H1 (cell line): ENCODE data around the gene NUDT9. TPM values are rescaled to one million over a fixed set of nuclear protein-coding genes. Genes with fewer than 3 reads are reported as not detected.

Experiments used
- CTCF ChIA-PET: fragments of 300-600 bp; sonication (Branson Sonifier 250); formaldehyde crosslinking; loops from one replicate; lab custom pipeline; 2021; ENCODE audit not compliant: partially characterized antibody; lab: Charles Lee
- POLR2A ChIA-PET: fragments of 300-600 bp; sonication (Branson Sonifier 250); formaldehyde crosslinking; loops from one replicate; lab custom pipeline; 2021; ENCODE audit warnings: inconsistent platforms; ENCODE audit not compliant: partially characterized antibody; lab: Charles Lee
- DNase-seq, 2 experiments: peaks; one replicate each; pipeline versions ENCODE4 v3.0.0 to v3.0.0-alpha.2; 2010 to 2022; ENCODE audit warnings: low spot score in 2 of 2, low read depth in 1 of 2, mixed read lengths in 1 of 2
- FAIRE-seq: peaks from 2 replicates; lab custom pipeline; 2011; peaks lifted over from hg19 to GRCh38; lab: Jason Lieb, UNC
- H2AFZ ChIP-seq: 2 replicates; pipeline ENCODE4 v1.8.1; 2012; ENCODE audit warnings: low read length, inconsistent platforms
- H2AK5ac ChIP-seq: 2 replicates; pipeline ENCODE4 v1.6.1; 2013; ENCODE audit warnings: low read depth, low read length
- H2BK120ac ChIP-seq: replicated peaks from 2 replicates; pipeline ENCODE3; 2013; ENCODE audit warnings: low read depth, low read length, inconsistent platforms
- H2BK12ac ChIP-seq: 2 replicates; pipeline ENCODE4 v1.6.1; 2013; ENCODE audit warnings: low read depth, low read length
- H2BK15ac ChIP-seq: 2 replicates; pipeline ENCODE4 v1.6.1; 2013; ENCODE audit warnings: low read length
- H2BK20ac ChIP-seq: 2 replicates; pipeline ENCODE4 v1.6.1; 2013; ENCODE audit warnings: low read length
- H2BK5ac ChIP-seq: 2 replicates; pipeline ENCODE4 v1.6.1; 2013; ENCODE audit warnings: low read depth, low read length
- H3K14ac ChIP-seq: 2 replicates; pipeline ENCODE4 v1.6.1; 2013; ENCODE audit warnings: inconsistent platforms; ENCODE audit not compliant: insufficient read length
- H3K18ac ChIP-seq: 2 replicates; pipeline ENCODE4 v1.6.1; 2013; ENCODE audit warnings: low read length; ENCODE audit errors: extremely low read depth
- H3K23ac ChIP-seq: 2 replicates; pipeline ENCODE4 v1.6.1; 2013; ENCODE audit warnings: inconsistent platforms; ENCODE audit not compliant: insufficient read length
- H3K23me2 ChIP-seq: 2 replicates; pipeline ENCODE4 v1.6.1; 2013; ENCODE audit warnings: low read depth, low read length
- H3K27ac ChIP-seq: 2 replicates; pipeline ENCODE4 v1.6.1; 2011; ENCODE audit warnings: low read depth, low read length, inconsistent platforms
- H3K27me3 ChIP-seq, 4 experiments: replicated peaks in 1 of 4; 1 replicate in 1 of 4; 2 replicates in 3 of 4; pipeline versions ENCODE4 v1.6.1 to v1.8.1; 2011 to 2013; ENCODE audit warnings: low read length in 3 of 4, mild to moderate bottlenecking in 3 of 4, inconsistent platforms in 2 of 4, mixed read lengths in 2 of 4, moderate library complexity in 1 of 4; ENCODE audit not compliant: control insufficient read depth in 3 of 4, insufficient read depth in 3 of 4; ENCODE audit errors: extremely low read depth in 1 of 4
- H3K36me3 ChIP-seq, 4 experiments: 2 replicates each; pipeline versions ENCODE4 v1.6.1 to v1.8.1; 2011 to 2013; ENCODE audit warnings: mild to moderate bottlenecking in 4 of 4, low read length in 3 of 4, moderate library complexity in 2 of 4, control low read depth in 1 of 4, inconsistent platforms in 1 of 4; ENCODE audit not compliant: insufficient read depth in 4 of 4, control insufficient read depth in 2 of 4
- H3K4ac ChIP-seq: replicated peaks from 2 replicates; pipeline ENCODE3; 2013; ENCODE audit warnings: low read length, low read depth, mixed read lengths, inconsistent platforms; ENCODE audit not compliant: insufficient read length
- H3K4me1 ChIP-seq, 4 experiments: replicated peaks in 1 of 4; 1 replicate in 1 of 4; 2 replicates in 3 of 4; pipeline versions ENCODE4 v1.6.1 to v1.8.1; 2011 to 2013; ENCODE audit warnings: low read length in 3 of 4, inconsistent platforms in 2 of 4, mixed read lengths in 1 of 4; ENCODE audit not compliant: insufficient read depth in 4 of 4, control insufficient read depth in 3 of 4
- H3K4me2 ChIP-seq, 2 experiments: 2 replicates each; pipeline versions ENCODE4 v1.6.1 to v1.8.1; 2011 to 2013; ENCODE audit warnings: low read depth in 2 of 2, low read length in 2 of 2, control low read depth in 1 of 2, inconsistent platforms in 1 of 2, mild to moderate bottlenecking in 1 of 2; ENCODE audit not compliant: insufficient read depth in 1 of 2
- H3K4me3 ChIP-seq, 4 experiments: fragments of 200-600, 300-600 bp in 1 of 4; sonication (generic), shearing (Covaris generic), sonication (Bioruptor Twin) in 1 of 4; 2 replicates each; pipeline versions ENCODE4 v1.5.1 to v1.8.1; 2011 to 2016; ENCODE audit warnings: low read length in 4 of 4, low read depth in 3 of 4, control low read depth in 2 of 4, inconsistent platforms in 2 of 4, mild to moderate bottlenecking in 2 of 4, mixed read lengths in 1 of 4, moderate library complexity in 1 of 4; ENCODE audit not compliant: insufficient read depth in 2 of 4; ENCODE audit errors: extremely low read depth in 1 of 4
- H3K56ac ChIP-seq: replicated peaks from 2 replicates; pipeline ENCODE3; 2013; ENCODE audit warnings: low read depth, mild to moderate bottlenecking, mixed read lengths, low read length, inconsistent platforms; ENCODE audit not compliant: insufficient read length
- H3K79me1 ChIP-seq: 2 replicates; pipeline ENCODE4 v1.6.1; 2013; ENCODE audit warnings: low read depth, low read length, control low read depth
- H3K79me2 ChIP-seq, 2 experiments: 2 replicates each; pipeline versions ENCODE4 v1.6.1 to v1.8.1; 2012 to 2013; ENCODE audit warnings: low read length in 2 of 2, mild to moderate bottlenecking in 2 of 2, inconsistent platforms in 1 of 2; ENCODE audit not compliant: insufficient read depth in 2 of 2, control insufficient read depth in 1 of 2
- H3K9ac ChIP-seq, 4 experiments: replicated peaks in 1 of 4; 1 replicate in 1 of 4; 2 replicates in 3 of 4; pipeline versions ENCODE4 v1.6.1 to v1.8.1; 2011 to 2013; ENCODE audit warnings: low read depth in 3 of 4, low read length in 3 of 4, control low read depth in 2 of 4, mild to moderate bottlenecking in 2 of 4, moderate library complexity in 2 of 4, inconsistent platforms in 1 of 4; ENCODE audit errors: extremely low read depth in 1 of 4
- H3K9me3 ChIP-seq, 2 experiments: 2 replicates each; pipeline versions ENCODE4 v1.6.1 to v1.8.1; 2012 to 2013; ENCODE audit warnings: mild to moderate bottlenecking in 2 of 2, moderate library complexity in 2 of 2, control low read depth in 1 of 2, inconsistent platforms in 1 of 2, low read depth in 1 of 2, low read length in 1 of 2, mixed read lengths in 1 of 2; ENCODE audit not compliant: insufficient read depth in 2 of 2
- H4K20me1 ChIP-seq, 2 experiments: replicated peaks in 1 of 2; 2 replicates each; pipeline versions ENCODE3 to v1.8.1; 2011 to 2013; ENCODE audit warnings: inconsistent platforms in 2 of 2, low read length in 2 of 2, mild to moderate bottlenecking in 1 of 2; ENCODE audit not compliant: insufficient read depth in 2 of 2, control insufficient read depth in 1 of 2
- H4K5ac ChIP-seq: 2 replicates; pipeline ENCODE4 v1.6.1; 2013; ENCODE audit warnings: low read length, low read depth, mixed read lengths, inconsistent platforms; ENCODE audit not compliant: insufficient read length
- H4K8ac ChIP-seq: 2 replicates; pipeline ENCODE4 v1.8.0; 2013; ENCODE audit warnings: mild to moderate bottlenecking, moderate library complexity, low read length, inconsistent platforms; ENCODE audit not compliant: insufficient read depth; ENCODE audit errors: extremely low read depth
- H4K91ac ChIP-seq: replicated peaks from 2 replicates; pipeline ENCODE3; 2013; ENCODE audit warnings: low read length, mixed read lengths, inconsistent platforms; ENCODE audit not compliant: insufficient read length
- ATF2 ChIP-seq: IDR thresholded peaks from 2 replicates; pipeline ENCODE4 v1.6.1; 2012; ENCODE audit warnings: low read length, inconsistent platforms
- KDM4A ChIP-seq: IDR thresholded peaks from one replicate; pipeline ENCODE4 v1.7.1; 2012; ENCODE audit warnings: low read depth, mild to moderate bottlenecking, moderate library complexity, low read length, inconsistent platforms; ENCODE audit not compliant: severe bottlenecking
- MAFK ChIP-seq: IDR thresholded peaks from 2 replicates; pipeline ENCODE4 v1.6.1; 2012; ENCODE audit warnings: low read depth, mild to moderate bottlenecking, improper control_type of control experiment, low read length
- MAX ChIP-seq: IDR thresholded peaks from 2 replicates; pipeline ENCODE4 v1.6.1; 2012; ENCODE audit warnings: inconsistent platforms
- NANOG ChIP-seq: IDR thresholded peaks from 2 replicates; pipeline ENCODE4 v1.6.1; 2011; ENCODE audit warnings: low read length, low read depth, mild to moderate bottlenecking, inconsistent platforms; ENCODE audit not compliant: insufficient read depth, poor library complexity, severe bottlenecking
- RAD21 ChIP-seq, 2 experiments: IDR thresholded peaks in 1 of 2; conservative IDR thresholded peaks in 1 of 2; 2 replicates each; pipeline ENCODE4 v1.6.1; 2011; ENCODE audit warnings: low read depth in 2 of 2, low read length in 2 of 2, improper control_type of control experiment in 1 of 2, inconsistent platforms in 1 of 2, mild to moderate bottlenecking in 1 of 2, moderate library complexity in 1 of 2
- SAP30 ChIP-seq: fragments of 300-600 bp; sonication (generic); IDR thresholded peaks from 2 replicates; pipeline ENCODE4 v1.7.1; 2012; ENCODE audit warnings: low read length, moderate library complexity, mild to moderate bottlenecking, inconsistent platforms; ENCODE audit not compliant: insufficient read depth, insufficient replicate concordance
- SP2 ChIP-seq: IDR thresholded peaks from 2 replicates; pipeline ENCODE4 v1.6.1; 2012; ENCODE audit warnings: mild to moderate bottlenecking, low read length, inconsistent platforms
- TAF1 ChIP-seq: IDR thresholded peaks from 2 replicates; pipeline ENCODE4 v1.6.1; 2011; ENCODE audit warnings: mild to moderate bottlenecking, low read depth, low read length
- YY1 ChIP-seq: IDR thresholded peaks from 2 replicates; pipeline ENCODE4 v1.6.1; 2011; ENCODE audit warnings: low read depth, mild to moderate bottlenecking, low read length
- ZNF274 ChIP-seq: IDR thresholded peaks from 2 replicates; pipeline ENCODE4 v1.7.0; 2012; ENCODE audit warnings: low read length, borderline replicate concordance; ENCODE audit errors: extremely low read depth
- whole genome bisulfite sequencing, 2 experiments: shearing (Covaris generic) in 1 of 2; methylation state at CpG; one replicate each; pipeline versions ENCODE4 v1.1.6 to v1.1.7; 2013 to 2015; ENCODE audit warnings: low lambda C conversion rate in 2 of 2, mixed read lengths in 2 of 2, inconsistent platforms in 1 of 2, low coverage in 1 of 2, missing lambda C conversion rate in 1 of 2; ENCODE audit not compliant: insufficient replicate concordance in 2 of 2, insufficient coverage in 1 of 2, insufficient read length in 1 of 2; ENCODE audit errors: extremely low coverage in 1 of 2, missing lambda C conversion rate in 1 of 2; 5-methylcytosine and 5-hydroxymethylcytosine counted together
- polyA plus RNA-seq, 7 experiments: library from polyadenylated mRNA; depleted of rRNA in 3 of 7; stranded (reverse) in 5 of 7; unstranded in 2 of 7; fragments of >200 nt in 5 of 7; fragments of 200-250 nt in 2 of 7; gene quantifications; 1 replicate in 5 of 7; 2 replicates in 1 of 7; 4 replicates in 1 of 7; pipeline versions ENCODE4 v1.2.1 to v1.2.3, GENCODE V29; 2011 to 2013; ENCODE audit warnings: missing spikeins in 2 of 7, mixed read lengths in 2 of 7
- total RNA-seq: library from RNA; stranded (reverse); fragmentation: NEBNext Ultra II Directional; extraction: Animal tissue kit (Norgen Biotek cat#: 25700); gene quantifications from 2 replicates; pipeline ENCODE4 v1.2.1, GENCODE V29; 2021

NUDT9 gene
- total and polyA plus RNA-seq, 2 of the 8 experiments (the other 6 are each of a cell fraction or from before 2014, with no cell fraction given), result 13.2 to 27.6 TPM

GRCh38 chr4:87416965-87417364 lies 5.4 kb upstream of the NUDT9 start:
- Histone ChIP-seq H2BK15ac (no peak overlapping the region), H4K20me1 (no peaks in the 10 kb centered on the region), H3K4me2 (no peak overlapping the region), H3K27me3 (no peaks in the 10 kb centered on the region), H2BK12ac (no peak overlapping the region), H3K56ac (no peak overlapping the region), H2AK5ac (no peak overlapping the region), H3K9me3 (0 out of 4 replicates have a peak, but pooled peaks cover 0 to 2% of the 10 kb centered on the region in 2 experiments), H3K4ac (no peak overlapping the region), H3K9ac (no peak overlapping the region), H3K4me1 (peaks cover 2 to 19% (median 9%) of the 10 kb centered on the region in 4 experiments; a peak in 6 of 7 replicates), H2BK20ac (no peak overlapping the region), H3K79me1 (no peaks in the 10 kb centered on the region), H3K79me2 (no peaks in the 10 kb centered on the region), H3K18ac (no peak overlapping the region), H2AFZ (no peak overlapping the region), H3K14ac (no peak overlapping the region), H2BK120ac (no peak overlapping the region), H2BK5ac (no peak overlapping the region), H3K36me3 (no peaks in the 10 kb centered on the region), H3K27ac (no peak overlapping the region), H4K5ac (no peak overlapping the region), H4K8ac (no peak overlapping the region), H4K91ac (no peak overlapping the region), H3K4me3 (no peak overlapping the region), H3K23ac (no peak overlapping the region), H3K23me2 (no peaks in the 10 kb centered on the region)
- ChIA-PET POLR2A (no interaction called here), CTCF (interaction anchor here (0.7 to 1.2 kb wide), 4 partner anchors 49 to 292 kb away, joined by 3 read pairs; no protein-coding TSS in a partner anchor)
- WGBS, 2 experiments, result 78% methylated on average over 3 of the region's 3 CpGs; no CpG with 5 or more reads in 1 of the 2 experiments
- DNase-seq (no peak), FAIRE-seq (no peak)
- TF ChIP-seq MAX (no peak), SP2 (no peak), MAFK (no peak), ZNF274 (no peak), RAD21 (IDR thresholded peaks at IDR 0.05 in 1 of 2, conservative IDR thresholded peaks at IDR 0.05 in 1 of 2; ENCODE audit: low read depth in 2 of 2, low read length in 2 of 2) (no peak), TAF1 (no peak), SAP30 (no peak), YY1 (no peak), NANOG (no peak), KDM4A (no peak), ATF2 (no peak)
